Right atrium auricular region (tissue), 2 donors: ENCODE measurements around the gene EPHB2. TPM values are rescaled to one million over a fixed set of nuclear protein-coding genes. Genes with fewer than 3 reads are reported as not detected.

Experiments
- DNase-seq: peaks from one replicate; pipeline ENCODE4 v3.0.0-alpha.2; 2019; ENCODE audit warnings: low spot score
- H3K27ac ChIP-seq, 2 donors: fragments of 200-600 bp; sonication (generic); 1 replicate in 1 of 2; 2 replicates in 1 of 2; pipeline ENCODE4 v1.5.1; 2016 to 2019
- H3K27me3 ChIP-seq, 2 donors: fragments of 200-600 bp; sonication (generic); one replicate each; pipeline versions ENCODE4 v1.5.1 to v1.6.0; 2017 to 2019
- H3K36me3 ChIP-seq: fragments of 200-600 bp; sonication (generic); one replicate; pipeline ENCODE4 v1.5.1; 2016
- H3K4me1 ChIP-seq, 2 donors: fragments of 200-600 bp; sonication (generic); one replicate each; pipeline versions ENCODE4 v1.5.1 to v1.6.0; 2017 to 2019
- H3K4me3 ChIP-seq, 2 donors: fragments of 200-600 bp; sonication (generic); 1 replicate in 1 of 2; 2 replicates in 1 of 2; pipeline ENCODE4 v1.5.1; 2017 to 2019; ENCODE audit warnings: mild to moderate bottlenecking in 1 of 2, moderate library complexity in 1 of 2
- H3K9me3 ChIP-seq, 2 donors: fragments of 200-600 bp; sonication (generic); one replicate each; pipeline ENCODE4 v1.5.1; 2019
- CTCF ChIP-seq, 2 donors: fragments of 200-600 bp; sonication (generic); IDR thresholded peaks; one replicate each; pipeline ENCODE4 v1.5.1; 2019; ENCODE audit warnings: antibody characterized with exemption in 2 of 2
- total RNA-seq, 2 donors: library from RNA; depleted of rRNA; stranded (reverse); fragments of >200 nt; gene quantifications; one replicate each; pipeline ENCODE4 v1.1.0, GENCODE V29; 2016

The EPHB2 gene
- total RNA-seq, 2 donors from 2014 or later = 1.8 to 2.6 TPM

GRCh38 chr1:22879445-22879844, 168.8 kb downstream of the EPHB2 start:
- no peak for DNase-seq
- Histone ChIP-seq H3K27ac (no peak overlapping the region), H3K4me3 (no peak overlapping the region), H3K4me1 (peaks cover 0 to 9% of the 10 kb centered on the region in 2 donors), H3K9me3 (no peaks in the 10 kb centered on the region), H3K36me3 (no peaks in the 10 kb centered on the region), H3K27me3 (no peaks in the 10 kb centered on the region)
- no peak for TF ChIP-seq CTCF (IDR thresholded peaks at IDR 0.05)

GRCh38 chr1:22880174-22880601, 169.5 kb downstream of the EPHB2 start:
- Histone ChIP-seq H3K4me1 (peaks cover 0 to 9% of the 10 kb centered on the region in 2 donors), H3K27ac (no peak overlapping the region), H3K27me3 (no peaks in the 10 kb centered on the region), H3K36me3 (no peaks in the 10 kb centered on the region), H3K4me3 (no peak overlapping the region), H3K9me3 (no peaks in the 10 kb centered on the region)
- no peak for TF ChIP-seq CTCF (IDR thresholded peaks at IDR 0.05)
- DNase-seq = no peak

- TF ChIP-seq CTCF (IDR thresholded peaks at IDR 0.05) = no peak
- DNase-seq = no peak
- Histone ChIP-seq H3K27ac (no peak overlapping the region), H3K36me3 (no peaks in the 10 kb centered on the region), H3K4me1 (no peaks in the 10 kb centered on the region), H3K4me3 (no peak overlapping the region), H3K27me3 (no peaks in the 10 kb centered on the region), H3K9me3 (no peaks in the 10 kb centered on the region)
Measured at GRCh38 chr1:22883406-22883805, 172.8 kb downstream of the EPHB2 start.

GRCh38 chr1:22884806-22885530, 174.3 kb downstream of the EPHB2 start:
- TF ChIP-seq CTCF (IDR thresholded peaks at IDR 0.05) = no peak
- H3K9me3 ChIP-seq = no peaks in the 10 kb centered on the region
- no peaks in the 10 kb centered on the region for H3K27me3 ChIP-seq
- H3K27ac ChIP-seq = no peak overlapping the region
- DNase-seq = no peak
- no peaks in the 10 kb centered on the region for H3K4me1 ChIP-seq
- H3K4me3 ChIP-seq = no peak overlapping the region
- H3K36me3 ChIP-seq = no peaks in the 10 kb centered on the region

GRCh38 chr1:22886211-22886610, 175.6 kb downstream of the EPHB2 start:
- no peaks in the 10 kb centered on the region for H3K36me3 ChIP-seq
- no peak for TF ChIP-seq CTCF (IDR thresholded peaks at IDR 0.05)
- DNase-seq = no peak

GRCh38 chr1:22887491-22887890, 176.9 kb downstream of the EPHB2 start:
- Histone ChIP-seq H3K36me3 (no peaks in the 10 kb centered on the region), H3K4me1 (no peaks in the 10 kb centered on the region), H3K9me3 (no peaks in the 10 kb centered on the region), H3K27ac (no peak overlapping the region), H3K27me3 (no peaks in the 10 kb centered on the region), H3K4me3 (no peak overlapping the region)
- no peak for DNase-seq
- TF ChIP-seq CTCF (IDR thresholded peaks at IDR 0.05) = no peak

More at GRCh38 chr1:22886211-22886610, 175.6 kb downstream of the EPHB2 start:
- H3K9me3 ChIP-seq = no peaks in the 10 kb centered on the region
- H3K4me1 ChIP-seq = no peaks in the 10 kb centered on the region
- no peak overlapping the region for H3K27ac ChIP-seq
- no peaks in the 10 kb centered on the region for H3K27me3 ChIP-seq
- no peak overlapping the region for H3K4me3 ChIP-seq
